MG63 (cell line): ENCODE measurements around the gene CCDC117. TPM values are rescaled to one million over a fixed set of nuclear protein-coding genes. Genes with fewer than 3 reads are reported as not detected.
"Not testable (repeated sequence)": the region's sequence is repeated elsewhere in the genome, so short reads cannot be mapped to it uniquely, and the experiment has no call there.

Experiments
- DNase-seq: peaks from one replicate; pipeline ENCODE4 v3.0.0-alpha.2; 2020
- H3K27me3 ChIP-seq: fragments of 250-450 bp; sonication (Bioruptor Pico); 2 replicates; pipeline ENCODE4 v1.5.1; 2020; ENCODE audit warnings: mild to moderate bottlenecking, moderate library complexity
- H3K36me3 ChIP-seq: fragments of 250-450 bp; sonication (Bioruptor Pico); 2 replicates; pipeline ENCODE4 v1.5.1; 2020; ENCODE audit warnings: mild to moderate bottlenecking, moderate library complexity
- H3K4me3 ChIP-seq: fragments of 250-450 bp; sonication (Bioruptor Pico); 2 replicates; pipeline ENCODE4 v1.5.1; 2020; ENCODE audit warnings: mild to moderate bottlenecking, moderate library complexity
- H3K9me3 ChIP-seq: fragments of 250-450 bp; sonication (Bioruptor Pico); 2 replicates; pipeline ENCODE4 v1.5.1; 2020; ENCODE audit warnings: mild to moderate bottlenecking, moderate library complexity
- total RNA-seq: library from RNA; depleted of rRNA; stranded (reverse); fragments of >200 nt; shearing (Covaris generic); gene quantifications from 2 replicates; pipeline ENCODE4 v1.2.3, GENCODE V29; 2014; ENCODE audit warnings: low replicate concordance; rRNA removed

CCDC117 gene, protein sequence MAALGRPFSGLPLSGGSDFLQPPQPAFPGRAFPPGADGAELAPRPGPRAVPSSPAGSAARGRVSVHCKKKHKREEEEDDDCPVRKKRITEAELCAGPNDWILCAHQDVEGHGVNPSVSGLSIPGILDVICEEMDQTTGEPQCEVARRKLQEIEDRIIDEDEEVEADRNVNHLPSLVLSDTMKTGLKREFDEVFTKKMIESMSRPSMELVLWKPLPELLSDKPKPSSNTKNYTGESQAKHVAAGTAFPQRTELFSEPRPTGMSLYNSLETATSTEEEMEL
- total RNA-seq: 25.4 and 32.4 TPM in 2 replicates

DNA sequence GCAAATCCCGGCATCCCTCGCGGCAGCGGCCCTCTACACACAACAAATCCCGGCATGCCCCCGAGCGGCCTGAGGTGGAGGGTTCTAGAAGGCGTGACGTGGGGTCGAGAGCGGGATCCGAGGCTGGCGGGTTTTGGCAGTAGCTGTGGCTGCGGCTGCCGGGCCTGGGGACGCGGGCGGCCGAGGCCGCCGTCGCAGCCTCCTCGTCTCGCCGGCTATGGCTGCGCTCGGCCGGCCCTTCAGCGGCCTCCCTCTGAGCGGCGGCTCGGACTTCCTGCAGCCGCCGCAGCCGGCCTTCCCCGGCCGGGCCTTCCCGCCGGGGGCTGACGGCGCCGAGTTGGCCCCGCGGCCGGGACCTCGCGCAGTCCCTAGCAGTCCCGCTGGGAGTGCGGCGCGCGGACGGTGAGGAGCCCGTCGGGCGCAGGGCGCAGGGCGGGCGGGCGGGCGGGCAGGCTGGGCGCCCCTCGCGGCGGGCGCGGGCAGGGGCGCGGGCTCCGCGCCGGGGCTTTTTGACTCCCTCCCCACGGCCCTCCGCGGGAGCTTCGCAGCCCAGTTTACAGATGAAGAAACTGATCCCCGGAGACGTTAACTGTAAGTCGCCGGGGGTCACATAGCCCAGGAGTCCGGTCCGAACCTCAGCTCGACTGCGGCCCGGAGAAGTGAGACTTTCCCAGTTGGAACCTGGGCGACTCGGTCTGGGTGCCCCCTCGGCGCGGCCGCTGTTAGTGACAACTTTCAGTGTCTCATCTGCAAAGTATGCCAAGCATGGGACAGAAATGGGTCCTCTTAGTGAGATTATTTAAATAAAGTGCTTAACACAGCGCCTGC, at the start of gene CCDC117:
CCDC117 (plus strand) TSS at position 63 of the 828 bp plus-strand sequence; CDS start at position 218, 155 bp downstream.
- H3K9me3 ChIP-seq: no peaks in the 10 kb centered on the region
- H3K4me3 ChIP-seq: peak within 1 kb of the TSS; percentile 85
- DNase-seq: peak; percentile 95
- no peaks in the 10 kb centered on the region for H3K27me3 ChIP-seq
- peaks cover 17% of the 10 kb centered on the region for H3K36me3 ChIP-seq

DNA sequence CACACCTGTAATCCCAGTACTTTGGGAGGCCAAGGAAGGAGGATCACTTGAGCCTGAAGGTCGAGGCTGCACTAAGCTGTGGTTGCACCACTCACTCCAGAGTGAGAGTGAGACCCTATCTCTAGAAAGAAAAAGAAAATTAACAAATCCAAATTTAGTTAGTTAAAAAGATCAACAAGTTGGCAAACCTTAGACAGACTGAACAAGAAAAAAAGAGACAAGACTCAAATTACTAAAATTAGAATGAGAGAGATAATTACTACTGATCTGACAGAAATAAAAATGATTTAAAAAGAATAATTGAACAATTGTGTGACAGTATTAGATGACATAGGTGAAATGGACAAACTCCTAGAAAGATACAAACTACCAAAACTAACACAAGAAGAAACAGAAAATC, 44.5 kb upstream of the CCDC117 start:
- DNase-seq: no peak

DNA sequence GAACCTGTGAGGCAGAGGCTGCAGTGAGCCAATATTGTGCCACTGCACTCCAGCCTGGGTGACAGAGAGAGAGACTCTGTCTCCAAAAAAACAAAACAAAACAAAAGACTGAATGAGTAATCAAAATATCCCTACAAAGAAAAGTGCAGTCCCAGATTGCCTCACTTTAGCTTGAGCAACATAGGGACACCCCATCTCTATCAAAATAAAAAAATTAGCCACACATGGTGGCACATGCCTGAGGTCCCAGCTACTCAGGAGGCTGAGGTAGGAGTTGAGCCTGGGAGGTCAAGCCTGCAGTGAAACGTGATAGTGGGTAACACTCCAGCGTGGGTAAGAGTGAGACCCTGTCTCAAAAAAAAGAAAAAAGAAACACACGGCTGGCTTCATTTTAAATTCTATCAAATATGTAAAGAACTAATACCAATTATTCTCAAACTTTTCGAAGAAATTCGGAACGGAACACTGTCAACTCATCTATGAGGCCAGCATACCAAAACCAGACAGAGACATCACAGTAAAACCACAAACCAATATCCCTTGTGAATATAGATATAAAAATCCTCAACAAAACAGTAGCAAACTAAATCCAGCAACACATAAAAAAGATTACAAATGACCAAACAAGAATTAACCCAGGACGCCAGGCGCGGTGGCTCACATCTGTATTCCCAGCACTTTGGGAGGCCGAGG, 43.7 kb upstream of the CCDC117 start:
- DNase-seq: no peak
- H3K27me3 ChIP-seq: no peaks in the 10 kb centered on the region
- H3K4me3 ChIP-seq: no peak overlapping the region
- peaks cover 26% of the 10 kb centered on the region for H3K36me3 ChIP-seq
- no peaks in the 10 kb centered on the region for H3K9me3 ChIP-seq

More for the DNA sequence above, 44.5 kb upstream of the CCDC117 start:
- H3K36me3 ChIP-seq: peaks cover 24% of the 10 kb centered on the region
- H3K4me3 ChIP-seq: no peak overlapping the region
- H3K27me3 ChIP-seq: no peaks in the 10 kb centered on the region
- H3K9me3 ChIP-seq: no peaks in the 10 kb centered on the region

DNA sequence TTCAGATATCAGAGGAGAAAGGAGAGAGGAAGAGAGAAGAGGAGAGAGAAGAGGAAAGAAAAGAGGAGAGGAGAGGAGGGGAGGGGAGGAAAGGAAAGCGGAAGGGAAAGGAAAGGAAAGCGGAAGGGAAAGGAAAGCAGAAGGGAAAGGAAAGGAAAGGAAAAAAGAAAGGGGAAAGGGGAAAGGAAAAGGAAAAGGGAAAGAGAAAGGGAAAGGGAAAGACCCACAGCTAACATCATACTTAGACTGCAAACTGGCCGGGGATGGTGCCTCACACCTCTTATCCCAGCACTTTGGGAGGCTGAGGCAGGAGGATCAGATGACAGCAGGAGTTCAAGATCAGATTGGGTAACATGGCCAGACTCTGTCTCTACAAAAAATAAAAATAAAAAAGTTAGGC, 42.3 kb upstream of the CCDC117 start:
- Histone ChIP-seq H3K9me3 (no peaks in the 10 kb centered on the region), H3K36me3 (peaks cover 25% of the 10 kb centered on the region), H3K27me3 (no peaks in the 10 kb centered on the region), H3K4me3 (no peak overlapping the region)
- no peak for DNase-seq

DNA sequence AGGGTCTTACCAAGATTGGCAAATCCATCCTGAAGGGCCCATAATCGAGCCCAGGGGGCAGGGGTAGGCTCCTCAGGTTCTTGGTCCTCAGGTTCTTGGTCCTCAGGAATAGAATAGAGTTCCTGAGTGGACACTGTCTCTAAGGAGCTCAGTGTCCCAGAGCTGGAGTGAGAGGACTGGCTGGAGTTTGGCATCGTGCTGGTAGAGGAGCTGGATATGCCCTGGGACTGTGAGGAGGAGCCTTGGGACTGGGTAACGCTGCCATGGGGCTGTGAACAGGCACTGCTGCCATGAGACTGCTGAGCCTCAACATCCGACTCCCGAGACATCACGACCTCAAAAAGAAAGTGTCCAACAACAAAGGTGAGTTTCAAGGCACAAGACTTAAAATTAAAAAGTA, 38.1 kb upstream of the CCDC117 start:
- no peak overlapping the region for H3K4me3 ChIP-seq
- no peaks in the 10 kb centered on the region for H3K9me3 ChIP-seq
- H3K27me3 ChIP-seq: no peaks in the 10 kb centered on the region
- no peak for DNase-seq
- peaks cover 21% of the 10 kb centered on the region for H3K36me3 ChIP-seq

DNA sequence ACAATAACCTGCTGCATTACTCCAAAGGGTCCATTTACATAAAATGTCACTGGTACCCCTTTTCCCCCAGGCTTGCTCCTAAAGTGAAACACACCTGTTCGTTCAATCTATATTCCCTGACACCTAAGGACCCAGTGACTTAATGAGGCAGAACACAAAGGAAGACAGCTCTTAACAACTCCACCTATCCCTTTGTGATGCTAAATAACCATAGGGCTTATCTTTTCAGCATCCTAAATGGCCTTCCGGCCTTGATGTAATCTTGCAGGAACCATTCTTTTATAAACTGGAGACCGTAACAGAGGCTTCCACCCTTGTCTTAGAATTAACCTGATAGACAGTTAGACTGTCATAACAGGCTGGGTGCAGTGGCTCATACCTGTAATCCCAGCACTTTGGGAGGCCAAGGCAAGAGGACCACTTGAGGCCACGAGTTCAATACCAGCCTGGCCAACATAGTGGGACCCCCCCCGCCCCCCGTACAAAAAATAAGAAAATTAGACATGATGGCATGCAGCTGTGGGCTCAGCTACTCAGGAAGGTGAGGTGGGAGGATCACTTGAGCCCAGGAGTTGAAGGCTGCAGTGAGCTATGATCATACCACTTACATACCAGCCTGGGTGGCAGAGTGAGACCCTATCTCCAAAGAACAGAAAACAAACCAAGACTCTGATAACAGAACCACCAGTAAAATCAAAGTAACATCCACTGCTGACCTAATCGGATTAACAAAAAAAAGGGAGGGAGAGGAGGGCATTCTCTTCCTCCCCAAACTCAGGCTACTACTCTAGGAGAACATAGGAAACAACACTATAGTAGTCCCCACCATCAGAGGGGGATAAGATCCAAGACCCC, 36.0 kb upstream of the CCDC117 start:
- DNase-seq: no peak
- Histone ChIP-seq H3K27me3 (no peaks in the 10 kb centered on the region), H3K9me3 (no peaks in the 10 kb centered on the region), H3K4me3 (no peak overlapping the region), H3K36me3 (peaks cover 21% of the 10 kb centered on the region)

DNA sequence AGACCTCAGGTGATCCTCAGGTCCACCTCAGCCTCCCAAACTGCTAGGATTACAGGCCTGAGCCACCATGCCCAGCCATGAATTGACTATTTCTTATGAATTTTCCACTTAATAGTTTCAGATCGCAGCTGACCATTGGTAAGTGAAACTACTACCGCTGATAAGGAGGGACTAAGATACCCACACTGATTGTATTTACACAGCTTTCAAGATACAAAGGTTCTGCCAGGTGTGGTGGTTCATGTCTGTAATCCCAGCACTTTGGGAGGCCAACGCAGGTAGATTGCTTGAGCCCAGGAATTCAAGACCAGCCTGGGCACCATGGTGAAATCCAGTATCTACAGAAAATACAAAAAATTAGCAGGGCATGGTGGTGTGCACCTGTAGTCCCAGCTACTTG, 34.8 kb upstream of the CCDC117 start:
- no peak overlapping the region for H3K4me3 ChIP-seq
- H3K9me3 ChIP-seq: no peaks in the 10 kb centered on the region
- peaks cover 19% of the 10 kb centered on the region for H3K36me3 ChIP-seq
- H3K27me3 ChIP-seq: no peaks in the 10 kb centered on the region
- DNase-seq: no peak

DNA sequence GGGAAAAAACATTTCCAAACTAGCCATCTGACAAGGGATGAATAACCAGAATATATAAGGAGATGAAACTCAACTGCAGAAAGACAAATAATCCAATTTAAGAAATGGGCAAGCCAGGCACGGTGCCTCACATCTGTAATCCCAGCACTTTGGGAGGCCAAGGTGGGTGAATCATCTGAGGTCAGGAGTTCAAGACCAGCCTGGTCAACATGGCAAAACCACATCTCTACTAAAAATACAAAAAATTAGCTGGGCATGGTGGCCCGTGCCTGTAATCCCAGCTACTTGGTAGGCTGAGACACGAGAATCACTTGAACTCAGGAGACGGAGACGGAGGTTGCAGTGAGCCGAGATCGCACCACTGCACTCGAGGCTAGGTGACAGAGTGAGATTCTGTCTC, 33.6 kb upstream of the CCDC117 start:
- not testable (repeated sequence) for H3K27me3 ChIP-seq, H3K4me3 ChIP-seq, H3K9me3 ChIP-seq
- H3K36me3 ChIP-seq: peaks cover 17% of the 10 kb centered on the region
- peak; percentile 58 for DNase-seq

DNA sequence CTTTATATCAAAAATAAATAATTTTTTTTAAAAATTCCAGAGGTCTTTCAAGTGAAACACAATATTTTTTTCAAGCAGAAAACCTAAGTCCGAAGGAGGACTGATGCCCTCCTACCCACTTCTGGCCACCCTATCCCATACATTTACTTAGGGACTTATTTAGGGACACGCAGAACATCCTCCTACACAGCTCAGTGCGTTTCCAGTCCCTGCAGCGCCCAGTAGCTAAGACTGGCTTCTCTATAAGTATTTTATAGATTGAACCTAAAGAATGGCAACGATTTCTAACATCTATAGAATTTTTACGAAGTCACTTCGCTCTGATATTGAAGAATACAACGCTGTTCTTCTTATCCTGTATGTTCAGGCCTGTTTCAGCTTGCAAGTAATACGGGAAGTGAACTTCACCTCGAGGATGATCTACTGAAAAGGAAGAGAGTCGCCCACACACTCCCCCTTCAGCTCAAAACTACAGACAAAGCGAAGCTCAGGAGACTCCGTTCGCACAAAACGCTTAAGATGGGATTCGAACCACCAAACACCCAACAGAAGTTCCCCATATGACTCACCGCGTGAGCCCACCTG, 31.2 kb upstream of the CCDC117 start:
- no peak for DNase-seq
- H3K36me3 ChIP-seq: peaks cover 29% of the 10 kb centered on the region
- no peaks in the 10 kb centered on the region for H3K27me3 ChIP-seq
- H3K9me3 ChIP-seq: no peaks in the 10 kb centered on the region
- peak overlapping the region; percentile 96 for H3K4me3 ChIP-seq

DNA sequence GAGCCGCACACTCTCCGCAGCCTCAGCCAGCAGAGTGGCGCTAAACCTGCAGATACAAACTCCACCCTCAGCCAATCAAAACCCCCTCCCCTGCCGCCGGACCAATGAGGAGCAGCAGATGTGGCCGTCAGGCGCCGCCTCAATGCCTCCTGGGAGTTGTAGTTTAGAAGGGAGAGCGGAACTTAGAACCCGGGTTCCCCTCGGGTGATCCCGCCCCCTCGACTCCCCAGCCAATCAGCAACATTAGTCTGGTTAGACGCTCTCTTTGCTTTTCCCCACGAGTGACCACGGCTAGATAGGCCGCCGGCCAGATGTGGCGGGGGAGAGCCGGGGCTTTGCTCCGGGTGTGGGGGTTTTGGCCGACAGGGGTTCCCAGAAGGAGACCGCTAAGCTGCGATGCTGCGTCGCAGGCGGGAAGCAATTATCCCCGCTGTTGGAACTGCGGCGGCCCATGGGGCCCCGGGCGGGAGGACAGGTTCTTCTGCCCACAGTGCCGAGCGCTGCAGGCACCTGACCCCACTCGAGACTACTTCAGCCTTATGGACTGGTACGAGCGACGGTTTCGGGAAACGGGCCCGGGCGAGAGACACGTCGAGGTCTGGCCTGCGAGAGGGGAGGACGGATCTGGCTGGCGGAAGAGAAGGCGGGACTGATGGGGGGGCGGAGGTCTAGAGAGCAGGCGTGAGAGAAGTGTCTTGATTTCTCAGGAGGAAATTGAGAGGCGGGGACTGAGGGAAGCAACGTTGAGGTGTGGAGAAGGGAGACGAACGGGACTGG, 30.5 kb upstream of the CCDC117 start, which contains the start of the genes CHEK2 and HSCB:
CHEK2 (minus strand) TSS at position 36 of the 777 bp plus-strand sequence. CDS start 7,099 bp downstream, outside the sequence.
HSCB (plus strand) TSS at position 255 of the 777 bp plus-strand sequence; CDS start at position 312, 57 bp downstream.
- Histone ChIP-seq H3K4me3 (peak within 1 kb of the TSS; percentile 96), H3K36me3 (peaks cover 29% of the 10 kb centered on the region), H3K9me3 (no peaks in the 10 kb centered on the region), H3K27me3 (no peaks in the 10 kb centered on the region)
- peak; percentile 99 for DNase-seq

DNA sequence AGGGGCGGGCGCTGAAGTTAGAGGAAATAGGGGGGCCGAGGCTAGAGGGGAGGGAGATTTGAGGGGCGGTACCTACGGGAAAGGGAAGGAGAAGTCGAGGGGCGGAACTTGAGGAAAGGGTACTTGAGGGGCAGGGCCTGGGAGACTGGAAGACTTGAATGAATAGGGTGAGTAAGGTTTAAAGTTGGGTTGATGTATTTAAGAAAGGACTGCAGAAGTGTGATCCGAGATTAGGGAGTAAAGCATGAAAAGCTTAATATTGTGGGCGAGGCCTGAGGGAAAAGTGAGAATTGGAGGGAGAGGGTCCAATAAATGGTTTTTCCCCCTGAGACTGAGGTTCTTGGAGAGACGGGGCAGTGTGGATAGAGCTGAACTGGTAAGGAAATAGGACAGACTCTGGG, 29.9 kb upstream of the CCDC117 start:
- Histone ChIP-seq H3K4me3 (peak overlapping the region; percentile 96), H3K36me3 (peaks cover 30% of the 10 kb centered on the region), H3K9me3 (no peaks in the 10 kb centered on the region), H3K27me3 (no peaks in the 10 kb centered on the region)
- DNase-seq: no peak

DNA sequence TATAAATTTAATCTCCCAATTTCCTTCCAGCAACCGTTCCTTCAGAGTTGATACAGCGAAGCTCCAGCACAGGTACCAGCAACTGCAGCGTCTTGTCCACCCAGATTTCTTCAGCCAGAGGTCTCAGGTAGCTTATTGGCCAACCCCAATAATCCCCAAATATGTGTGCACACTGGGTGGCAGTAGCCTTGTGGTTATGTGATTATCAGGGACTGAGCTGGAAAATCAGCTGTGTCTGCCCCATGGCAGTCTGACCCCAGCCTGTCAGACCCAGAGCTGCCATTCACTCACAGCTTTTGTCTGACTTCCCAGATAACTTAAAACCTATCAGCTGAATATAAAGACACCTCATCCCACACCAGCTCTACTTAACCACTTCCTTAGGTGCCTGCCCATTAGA, 28.6 kb upstream of the CCDC117 start:
- peaks cover 36% of the 10 kb centered on the region for H3K36me3 ChIP-seq
- no peaks in the 10 kb centered on the region for H3K27me3 ChIP-seq
- DNase-seq: no peak
- no peak overlapping the region for H3K4me3 ChIP-seq
- no peaks in the 10 kb centered on the region for H3K9me3 ChIP-seq

DNA sequence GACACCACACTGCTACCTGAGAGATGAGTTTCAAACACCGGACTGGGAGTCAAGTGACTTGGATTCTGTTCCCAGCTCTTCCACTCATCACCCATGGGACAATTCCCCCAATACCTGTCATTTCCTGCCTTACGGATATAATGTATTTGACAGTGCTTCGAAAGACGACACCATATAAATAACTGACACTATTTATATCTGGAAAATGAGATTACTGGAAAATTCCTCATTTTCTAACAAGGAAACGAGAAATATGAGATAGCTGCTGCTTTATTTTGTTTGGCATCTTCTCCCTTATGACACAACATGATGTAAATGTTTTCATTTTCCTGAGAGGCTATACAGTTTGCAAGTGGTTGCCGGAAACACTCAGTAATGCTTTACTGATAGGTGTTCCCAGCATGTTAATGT, 22.0 kb upstream of the CCDC117 start:
- Histone ChIP-seq H3K9me3 (no peaks in the 10 kb centered on the region), H3K27me3 (no peaks in the 10 kb centered on the region), H3K4me3 (no peak overlapping the region), H3K36me3 (peaks cover 27% of the 10 kb centered on the region)
- DNase-seq: peak; percentile 5

DNA sequence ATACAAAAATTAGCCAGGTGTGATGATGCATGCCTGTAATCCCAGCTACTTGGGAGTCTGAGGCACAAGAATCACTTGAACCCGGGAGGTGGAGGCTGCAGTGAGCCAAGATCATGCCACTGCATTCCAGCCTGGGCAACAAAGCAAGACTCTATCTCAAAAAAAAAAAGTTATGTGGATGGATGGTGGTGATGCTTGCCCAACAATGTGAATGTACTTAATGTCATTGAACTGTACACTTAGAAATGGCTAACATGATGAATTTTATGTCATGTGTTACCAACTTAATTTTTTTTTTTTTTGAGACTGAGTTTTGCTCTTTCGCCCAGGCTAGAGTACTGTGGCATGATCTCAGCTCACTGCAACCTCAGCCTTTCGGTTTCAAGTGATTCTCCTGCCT, 18.0 kb upstream of the CCDC117 start:
- H3K36me3 ChIP-seq, DNase-seq, H3K9me3 ChIP-seq, H3K27me3 ChIP-seq, H3K4me3 ChIP-seq: not testable (repeated sequence)

DNA sequence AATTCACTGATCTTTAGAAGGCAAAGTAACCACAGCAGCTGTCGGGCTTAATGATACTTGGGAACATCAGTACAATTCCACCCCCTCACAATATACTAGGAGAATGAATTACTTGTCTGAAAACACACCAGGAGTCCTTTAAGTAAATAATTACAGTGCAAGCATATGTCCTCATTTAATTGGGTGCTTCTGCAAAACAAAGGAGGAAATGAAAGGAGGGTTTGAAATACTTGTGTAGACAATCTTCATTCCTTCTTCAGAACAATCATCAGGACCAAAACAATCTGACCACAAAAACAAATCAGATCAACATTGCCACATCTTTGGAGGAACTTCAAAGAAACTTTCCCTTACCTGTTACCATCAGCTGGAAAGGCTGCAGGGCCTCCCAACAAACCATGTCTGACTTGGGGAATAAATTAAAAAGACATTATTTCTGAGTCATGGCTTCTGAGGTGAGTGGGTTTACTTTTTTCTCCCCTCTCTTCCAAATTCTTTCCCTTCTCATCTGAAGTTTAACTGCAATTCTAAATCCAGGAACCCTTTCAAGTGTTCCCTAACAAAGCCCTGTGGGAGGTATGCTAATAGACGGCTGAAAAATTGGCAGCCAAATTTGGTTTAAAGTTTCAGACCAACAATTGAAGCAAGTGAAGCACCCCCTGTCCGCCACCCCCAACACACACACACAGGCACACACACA, 12.5 kb upstream of the CCDC117 start:
- no peaks in the 10 kb centered on the region for H3K27me3 ChIP-seq
- no peaks in the 10 kb centered on the region for H3K9me3 ChIP-seq
- no peak for DNase-seq
- H3K4me3 ChIP-seq: no peak overlapping the region
- H3K36me3 ChIP-seq: no peaks in the 10 kb centered on the region
